ENCODE results near the gene GSTT4. TPM values are rescaled to one million over a fixed set of nuclear protein-coding genes. Genes with fewer than 3 reads are reported as not detected.

GSTT4 gene
- total RNA-seq, 2 experiments from 2014 or later = not detected

GRCh38 chr22:24026733-24027132, 21.5 kb upstream of the GSTT4 start:
- no peaks in the 10 kb centered on the region for H3K9me2 ChIP-seq (ENCODE audit: insufficient read depth, low read length)
- H3K4me3 ChIP-seq (ENCODE audit: low read depth, low read length, poor library complexity, severe bottlenecking) = no peak overlapping the region
- H3K27ac ChIP-seq (ENCODE audit: low read depth, low read length, poor library complexity, severe bottlenecking) = no peak overlapping the region
- peaks cover 25% of the 10 kb centered on the region for H3K36me3 ChIP-seq (ENCODE audit: insufficient read depth, low read length)
- intact Hi-C loops (cut with micrococcal nuclease; ENCODE audit: unreplicated experiment) = no loop called here
- 0 out of 2 replicates have a peak, but pooled peaks cover 7% of the 10 kb centered on the region for H3K9me3 ChIP-seq (ENCODE audit: low read length)
- no peak overlapping the region for H3K4me2 ChIP-seq (ENCODE audit: low read length)
- peaks cover 5% of the 10 kb centered on the region; the same call in 1 of the 2 replicates for H4K20me1 ChIP-seq (ENCODE audit: insufficient read depth, low read length)
- peaks cover 34% of the 10 kb centered on the region; the same call in 1 of the 2 replicates for H3K79me2 ChIP-seq (ENCODE audit: insufficient read depth, low read depth, low read length)
- ChIA-PET POLR2A (no interaction called here), CTCF (ENCODE audit: unreplicated experiment) (no interaction called here)
- no TSS peak for BruUV-seq (replicated peaks)
- TF ChIP-seq CTCF (conservative IDR thresholded peaks at IDR 0.05; ENCODE audit: low read length) (no peak), EZH2phosphoT487 (IDR thresholded peaks at IDR 0.05; ENCODE audit: borderline replicate concordance, low read depth, low read length) (no peak)
- no peak for DNase-seq (ENCODE audit: low spot score)
- no peak overlapping the region for H2AFZ ChIP-seq (ENCODE audit: low read length)
- H3K4me1 ChIP-seq (ENCODE audit: insufficient read depth, low read length, poor library complexity, severe bottlenecking) = peaks cover 20% of the 10 kb centered on the region

GRCh38 chr22:24026056-24026455, 20.8 kb upstream of the GSTT4 start:
- no peak overlapping the region for H2AFZ ChIP-seq (ENCODE audit: low read length)
- TF ChIP-seq CTCF (conservative IDR thresholded peaks at IDR 0.05; ENCODE audit: low read length) = no peak
- no peak for TF ChIP-seq EZH2phosphoT487 (IDR thresholded peaks at IDR 0.05; ENCODE audit: borderline replicate concordance, low read depth, low read length)
- H3K4me1 ChIP-seq (ENCODE audit: insufficient read depth, low read length, poor library complexity, severe bottlenecking) = peaks cover 20% of the 10 kb centered on the region
- peaks cover 5% of the 10 kb centered on the region; the same call in 1 of the 2 replicates for H4K20me1 ChIP-seq (ENCODE audit: insufficient read depth, low read length)
- peaks cover 25% of the 10 kb centered on the region for H3K36me3 ChIP-seq (ENCODE audit: insufficient read depth, low read length)
- intact Hi-C loops (cut with micrococcal nuclease; ENCODE audit: unreplicated experiment) = no loop called here
- H3K9me2 ChIP-seq (ENCODE audit: insufficient read depth, low read length) = no peaks in the 10 kb centered on the region
- no TSS peak for BruUV-seq (replicated peaks)
- ChIA-PET POLR2A (no interaction called here), CTCF (ENCODE audit: unreplicated experiment) (no interaction called here)
- H3K4me2 ChIP-seq (ENCODE audit: low read length) = no peak overlapping the region
- DNase-seq (ENCODE audit: low spot score) = no peak
- no peak overlapping the region for H3K27ac ChIP-seq (ENCODE audit: low read depth, low read length, poor library complexity, severe bottlenecking)
- H3K9me3 ChIP-seq (ENCODE audit: low read length) = 0 out of 2 replicates have a peak, but pooled peaks cover 7% of the 10 kb centered on the region
- H3K4me3 ChIP-seq (ENCODE audit: low read depth, low read length, poor library complexity, severe bottlenecking) = no peak overlapping the region
- peaks cover 34% of the 10 kb centered on the region; the same call in 1 of the 2 replicates for H3K79me2 ChIP-seq (ENCODE audit: insufficient read depth, low read depth, low read length)

- Histone ChIP-seq H3K79me2 (ENCODE audit: insufficient read depth, low read depth, low read length) (peaks cover 37% of the 10 kb centered on the region; the same call in 1 of the 2 replicates), H3K4me1 (ENCODE audit: insufficient read depth, low read length, poor library complexity, severe bottlenecking) (peaks cover 20% of the 10 kb centered on the region), H3K4me2 (ENCODE audit: low read length) (no peak overlapping the region), H3K4me3 (ENCODE audit: low read depth, low read length, poor library complexity, severe bottlenecking) (no peak overlapping the region), H3K9me3 (ENCODE audit: low read length) (0 out of 2 replicates have a peak, but pooled peaks cover 7% of the 10 kb centered on the region), H3K27ac (ENCODE audit: low read depth, low read length, poor library complexity, severe bottlenecking) (no peak overlapping the region), H4K20me1 (ENCODE audit: insufficient read depth, low read length) (peaks cover 5% of the 10 kb centered on the region; the same call in 1 of the 2 replicates), H3K36me3 (ENCODE audit: insufficient read depth, low read length) (peaks cover 25% of the 10 kb centered on the region), H2AFZ (ENCODE audit: low read length) (no peak overlapping the region), H3K9me2 (ENCODE audit: insufficient read depth, low read length) (no peaks in the 10 kb centered on the region)
- intact Hi-C loops (cut with micrococcal nuclease; ENCODE audit: unreplicated experiment) = no loop called here
- TF ChIP-seq EZH2phosphoT487 (IDR thresholded peaks at IDR 0.05; ENCODE audit: borderline replicate concordance, low read depth, low read length) = no peak
- no peak for TF ChIP-seq CTCF (conservative IDR thresholded peaks at IDR 0.05; ENCODE audit: low read length)
- BruUV-seq (replicated peaks) = no TSS peak
- no peak for DNase-seq (ENCODE audit: low spot score)
- POLR2A ChIA-PET = no interaction called here
- CTCF ChIA-PET (ENCODE audit: unreplicated experiment) = no interaction called here
These were observed 20.2 kb upstream of the GSTT4 start for GRCh38 chr22:24025475-24025874.

Measured in OCI-LY7 (cell line).